HG03469 (cell line): ENCODE measurements around the gene FER1L5.

Source experiments
- ATAC-seq: cut with Tn5 transposase; IDR thresholded peaks from one replicate; pipeline ENCODE4 v1.9.1; 2021; ENCODE audit warnings: mild to moderate bottlenecking, moderate library complexity, moderate number of reproducible peaks; ENCODE audit not compliant: unreplicated experiment

Gene FER1L5

GRCh38 chr2:96739076-96739632, 96.6 kb downstream of the FER1L5 start:
- ATAC-seq, result no peak

GRCh38 chr2:96739633-96740428, 97.3 kb downstream of the FER1L5 start, which contains the start of gene LMAN2L:
LMAN2L (minus strand) TSS chr2:96740064; CDS start chr2:96740040, 24 bp downstream.
- peak; percentile 92 for ATAC-seq

GRCh38 chr2:96747061-96747617, 104.6 kb downstream of the FER1L5 start:
- no peak for ATAC-seq

- ATAC-seq, result no peak
These were observed 109.2 kb downstream of the FER1L5 start for GRCh38 chr2:96751800-96752199.

GRCh38 chr2:96753661-96754282, 111.2 kb downstream of the FER1L5 start:
- no peak for ATAC-seq

GRCh38 chr2:96754317-96754716, 111.8 kb downstream of the FER1L5 start:
- no peak for ATAC-seq
